GM18498 (cell line): ENCODE results near the gene HTRA1.

ENCODE experiments used
- ATAC-seq: cut with Tn5 transposase; IDR thresholded peaks from one replicate; pipeline ENCODE4 v1.9.1; 2021; ENCODE audit warnings: mild to moderate bottlenecking, moderate library complexity; ENCODE audit not compliant: unreplicated experiment

Gene HTRA1

GRCh38 chr10:122461367-122461728 is at the start of gene HTRA1:
TSS of gene HTRA1 (plus strand) at chr10:122461553. CDS start at chr10:122461653, 100 bp downstream.
- ATAC-seq, result no peak

- ATAC-seq, result no peak
Measured at GRCh38 chr10:122413327-122413726, 48.0 kb upstream of the HTRA1 start.

- ATAC-seq, result no peak
Measured at GRCh38 chr10:122417667-122418066, 43.7 kb upstream of the HTRA1 start.

GRCh38 chr10:122419016-122419415 is 42.3 kb upstream of the HTRA1 start:
- no peak for ATAC-seq

GRCh38 chr10:122419876-122420623 is 41.3 kb upstream of the HTRA1 start:
- no peak for ATAC-seq

GRCh38 chr10:122420624-122421007 is 40.7 kb upstream of the HTRA1 start:
- no peak for ATAC-seq

GRCh38 chr10:122421054-122421625 is 40.2 kb upstream of the HTRA1 start:
- no peak for ATAC-seq

GRCh38 chr10:122421742-122422141 is 39.6 kb upstream of the HTRA1 start:
- no peak for ATAC-seq

- no peak for ATAC-seq
Measured at GRCh38 chr10:122422266-122422989, 38.9 kb upstream of the HTRA1 start.

- no peak for ATAC-seq
Measured at GRCh38 chr10:122424059-122424458, 37.3 kb upstream of the HTRA1 start.

GRCh38 chr10:122426829-122427228 is 34.5 kb upstream of the HTRA1 start:
- no peak for ATAC-seq

- ATAC-seq, result no peak
Measured at GRCh38 chr10:122427280-122427679, 34.1 kb upstream of the HTRA1 start.

GRCh38 chr10:122435212-122435827 is 26.0 kb upstream of the HTRA1 start:
- no peak for ATAC-seq

- no peak for ATAC-seq
Measured at GRCh38 chr10:122441961-122442360, 19.4 kb upstream of the HTRA1 start.

GRCh38 chr10:122445469-122445868 is 15.9 kb upstream of the HTRA1 start:
- ATAC-seq, result no peak

GRCh38 chr10:122445904-122446303 is 15.4 kb upstream of the HTRA1 start:
- no peak for ATAC-seq

GRCh38 chr10:122446668-122447423 is 14.5 kb upstream of the HTRA1 start:
- ATAC-seq, result no peak

- ATAC-seq, result no peak
Measured at GRCh38 chr10:122448600-122448999, 12.8 kb upstream of the HTRA1 start.

GRCh38 chr10:122449153-122449552 is 12.2 kb upstream of the HTRA1 start:
- no peak for ATAC-seq

GRCh38 chr10:122450353-122450990 is 10.9 kb upstream of the HTRA1 start:
- ATAC-seq, result no peak
